Neural progenitor cell (in vitro differentiated cells): Measurements from ENCODE around the gene THAP5. TPM values are rescaled to one million over a fixed set of nuclear protein-coding genes. Genes with fewer than 3 reads are reported as not detected.

Experiments used
- DNase-seq: peaks from one replicate; pipeline ENCODE4 v3.0.0-alpha.2; 2016; ENCODE audit warnings: low spot score
- H2AFZ ChIP-seq: fragments of 200-600 bp; sonication (generic); replicated peaks from 2 replicates; pipeline ENCODE4 v1.6.1; 2016; ENCODE audit warnings: antibody characterized with exemption
- H3F3A ChIP-seq: fragments of 200-600 bp; sonication (generic); 2 replicates; pipeline ENCODE4 v1.6.1; 2016; ENCODE audit warnings: antibody characterized with exemption, low read depth
- H3K27ac ChIP-seq: fragments of 200-600 bp; sonication (generic); 2 replicates; pipeline ENCODE4 v1.5.1; 2016; ENCODE audit warnings: mild to moderate bottlenecking
- H3K27me3 ChIP-seq: fragments of 200-600 bp; sonication (generic); 2 replicates; pipeline ENCODE4 v1.6.1; 2016; ENCODE audit warnings: mild to moderate bottlenecking, moderate library complexity
- H3K36me3 ChIP-seq: fragments of 200-600 bp; sonication (generic); 2 replicates; pipeline ENCODE4 v1.5.1; 2016
- H3K4me1 ChIP-seq: fragments of 200-600 bp; sonication (generic); 2 replicates; pipeline ENCODE4 v1.6.1; 2016; ENCODE audit warnings: mixed run types
- H3K4me2 ChIP-seq: fragments of 200-600 bp; sonication (generic); 2 replicates; pipeline ENCODE4 v1.6.1; 2016
- H3K4me3 ChIP-seq: fragments of 200-600 bp; sonication (generic); 2 replicates; pipeline ENCODE4 v1.5.1; 2016
- H3K79me2 ChIP-seq: fragments of 200-600 bp; sonication (generic); 2 replicates; pipeline ENCODE4 v1.6.1; 2016; ENCODE audit warnings: low read depth
- H3K9ac ChIP-seq: fragments of 200-600 bp; sonication (generic); 2 replicates; pipeline ENCODE4 v1.6.1; 2016
- H3K9me3 ChIP-seq: fragments of 200-600 bp; sonication (generic); 2 replicates; pipeline ENCODE4 v1.5.1; 2016; ENCODE audit warnings: low read depth
- H4K20me1 ChIP-seq: fragments of 200-600 bp; sonication (generic); 2 replicates; pipeline ENCODE4 v1.6.1; 2016; ENCODE audit warnings: low read depth
- H3K27ac Mint-ChIP-seq: 3 replicates; pipeline ENCODE4 v1.8.0; 2021; ENCODE audit warnings: mixed read lengths
- H3K27me3 Mint-ChIP-seq: 2 replicates; pipeline ENCODE4 v1.8.0; 2022; ENCODE audit warnings: low read depth, mild to moderate bottlenecking, inconsistent platforms, moderate library complexity, mixed read lengths; ENCODE audit not compliant: insufficient read depth
- H3K36me3 Mint-ChIP-seq: 3 replicates; pipeline ENCODE4 v1.8.0; 2021; ENCODE audit warnings: mixed read lengths
- H3K4me1 Mint-ChIP-seq: 3 replicates; pipeline ENCODE4 v1.8.0; 2021; ENCODE audit warnings: mixed read lengths
- H3K4me3 Mint-ChIP-seq: 3 replicates; pipeline ENCODE4 v1.8.0; 2021; ENCODE audit warnings: mild to moderate bottlenecking, moderate library complexity, mixed read lengths
- H3K9me3 Mint-ChIP-seq: 3 replicates; pipeline ENCODE4 v1.8.0; 2020; ENCODE audit warnings: mixed read lengths
- CTCF ChIP-seq: fragments of 200-600 bp; sonication (generic); IDR thresholded peaks from 2 replicates; pipeline ENCODE4 v1.5.1; 2017; ENCODE audit warnings: antibody characterized with exemption, mild to moderate bottlenecking
- EZH2 ChIP-seq: fragments of 200-600 bp; sonication (generic); IDR thresholded peaks from 2 replicates; pipeline ENCODE4 v1.6.1; 2017; ENCODE audit warnings: antibody characterized with exemption, mild to moderate bottlenecking, moderate library complexity
- EZH2phosphoT487 ChIP-seq: fragments of 200-600 bp; sonication (generic); IDR thresholded peaks from 2 replicates; pipeline ENCODE4 v1.6.1; 2017; ENCODE audit warnings: antibody characterized with exemption
- total RNA-seq: library from RNA; depleted of rRNA; stranded (reverse); fragments of >200 nt; gene quantifications from 2 replicates; pipeline ENCODE4 v1.2.3, GENCODE V29; 2015; ENCODE audit warnings: low replicate concordance

Gene THAP5
- total RNA-seq, 1 donor from 2014 or later, result 55.6 TPM

- H3K27me3 Mint-ChIP-seq, result peaks cover 2% of the 10 kb centered on the region
- no peak overlapping the region for H2AFZ ChIP-seq
Measured at GRCh38 chr7:108603656-108604306, 34.3 kb upstream of the THAP5 start.

DNA sequence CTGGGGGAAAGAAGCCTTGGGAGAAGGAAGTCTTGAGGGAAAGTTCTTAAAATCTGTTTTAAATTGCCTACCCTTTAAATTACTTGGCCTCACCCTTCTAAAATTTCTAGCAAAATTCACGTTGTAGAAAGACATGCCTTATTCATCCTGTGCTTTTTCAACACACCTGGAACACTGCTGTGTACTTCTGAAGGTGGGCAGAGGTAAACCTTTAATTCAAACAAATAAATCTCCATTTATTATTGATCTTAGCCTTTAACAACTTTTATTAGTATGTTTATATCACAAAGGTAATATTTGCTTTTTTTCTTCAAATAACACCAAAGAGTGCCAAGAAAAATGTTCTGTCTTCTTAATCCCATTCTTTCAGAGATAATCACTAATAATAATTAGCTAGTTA, 30.9 kb upstream of the THAP5 start:
- peaks cover 4% of the 10 kb centered on the region for H3K27me3 Mint-ChIP-seq
- H3K79me2 ChIP-seq, result no peaks in the 10 kb centered on the region
- no peaks in the 10 kb centered on the region for H3K4me1 ChIP-seq

More at GRCh38 chr7:108603656-108604306, 34.3 kb upstream of the THAP5 start:
- no peaks in the 10 kb centered on the region for H3K79me2 ChIP-seq
- H3K4me2 ChIP-seq, result no peak overlapping the region
- no peak overlapping the region for H3K4me3 Mint-ChIP-seq
- no peaks in the 10 kb centered on the region for H3K27me3 ChIP-seq
- H3F3A ChIP-seq, result no peaks in the 10 kb centered on the region
- no peaks in the 10 kb centered on the region for H3K9me3 Mint-ChIP-seq
- H3K4me3 ChIP-seq, result no peak overlapping the region
- no peak overlapping the region for H3K27ac ChIP-seq
- no peak overlapping the region for H3K9ac ChIP-seq
- no peaks in the 10 kb centered on the region for H3K36me3 Mint-ChIP-seq
- H3K4me1 Mint-ChIP-seq, result peaks cover 32% of the 10 kb centered on the region
- TF ChIP-seq EZH2phosphoT487 (no peak), EZH2 (no peak), CTCF (no peak)
- DNase-seq, result no peak
- H4K20me1 ChIP-seq, result no peaks in the 10 kb centered on the region
- H3K4me1 ChIP-seq, result no peaks in the 10 kb centered on the region
- no peaks in the 10 kb centered on the region for H3K36me3 ChIP-seq
- no peaks in the 10 kb centered on the region for H3K9me3 ChIP-seq
- peak overlapping the region; percentile 20 for H3K27ac Mint-ChIP-seq

DNA sequence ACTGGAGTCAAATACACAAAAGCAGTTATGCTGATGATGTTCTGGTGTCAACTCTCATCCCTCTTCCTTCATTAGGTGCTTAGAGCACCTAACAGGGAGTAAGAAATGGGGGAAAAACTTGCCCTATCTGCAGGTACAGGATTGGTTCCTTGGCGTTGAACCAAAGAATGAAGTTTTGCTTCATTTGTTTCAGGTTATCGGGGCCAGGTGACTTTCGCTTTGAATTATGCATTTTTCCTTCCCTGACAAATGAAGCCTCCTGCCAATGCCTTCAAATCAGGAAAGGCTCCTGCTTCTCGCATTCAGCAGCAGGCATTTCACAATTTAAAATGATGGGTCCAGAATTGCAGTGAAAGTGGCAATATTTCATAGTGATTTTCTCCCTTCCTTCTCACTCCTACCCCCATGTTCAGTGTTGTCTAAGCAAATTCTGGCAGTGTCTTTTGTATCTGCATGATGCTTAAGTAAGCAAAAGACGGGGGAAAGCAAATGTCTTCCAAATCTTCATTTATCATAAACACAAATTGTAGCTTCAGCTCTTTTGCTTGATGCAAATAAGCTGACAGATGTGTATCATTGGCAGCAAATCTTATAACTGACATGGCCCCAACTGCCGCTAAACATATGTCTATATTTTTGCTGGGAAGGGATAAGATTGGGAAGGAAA, 29.5 kb upstream of the THAP5 start:
- Histone ChIP-seq H3K27me3 (no peaks in the 10 kb centered on the region), H3K36me3 (no peaks in the 10 kb centered on the region), H3K4me1 (no peaks in the 10 kb centered on the region), H3F3A (peaks cover 4% of the 10 kb centered on the region), H2AFZ (no peak overlapping the region), H3K4me3 (no peak overlapping the region), H3K4me2 (no peak overlapping the region), H3K9me3 (no peaks in the 10 kb centered on the region), H3K79me2 (no peaks in the 10 kb centered on the region), H3K9ac (no peak overlapping the region), H4K20me1 (no peaks in the 10 kb centered on the region), H3K27ac (no peak overlapping the region)
- H3K27me3 Mint-ChIP-seq, result peaks cover 6% of the 10 kb centered on the region
- peaks cover 56% of the 10 kb centered on the region for H3K4me1 Mint-ChIP-seq
- H3K9me3 Mint-ChIP-seq, result peaks cover 2% of the 10 kb centered on the region
- peak overlapping the region; percentile 92 for H3K27ac Mint-ChIP-seq
- no peaks in the 10 kb centered on the region for H3K36me3 Mint-ChIP-seq
- H3K4me3 Mint-ChIP-seq, result peak overlapping the region; percentile 46
- no peak for TF ChIP-seq EZH2
- TF ChIP-seq EZH2phosphoT487, result no peak
- TF ChIP-seq CTCF, result no peak
- DNase-seq, result no peak

More for the DNA sequence above, 30.9 kb upstream of the THAP5 start:
- no peak overlapping the region for H3K27ac ChIP-seq
- Mint-ChIP-seq H3K4me3 (no peak overlapping the region), H3K9me3 (peaks cover 2% of the 10 kb centered on the region), H3K4me1 (peaks cover 57% of the 10 kb centered on the region), H3K36me3 (no peaks in the 10 kb centered on the region), H3K27ac (no peak overlapping the region)
- no peaks in the 10 kb centered on the region for H4K20me1 ChIP-seq
- H3F3A ChIP-seq, result no peaks in the 10 kb centered on the region
- no peak overlapping the region for H3K4me2 ChIP-seq
- H3K27me3 ChIP-seq, result no peaks in the 10 kb centered on the region
- no peaks in the 10 kb centered on the region for H3K9me3 ChIP-seq
- H2AFZ ChIP-seq, result no peak overlapping the region
- TF ChIP-seq EZH2phosphoT487 (no peak), CTCF (no peak), EZH2 (no peak)
- H3K9ac ChIP-seq, result no peak overlapping the region
- DNase-seq, result no peak
- no peak overlapping the region for H3K4me3 ChIP-seq
- no peaks in the 10 kb centered on the region for H3K36me3 ChIP-seq
